GM12872 (cell line): Measurements from ENCODE around the gene B3GALNT1.

Experiments used
- TF ChIP-seq, protein P1 (sequence below): IDR thresholded peaks from 3 replicates; pipeline ENCODE4 v1.5.1; 2011; ENCODE audit warnings: low read depth, mild to moderate bottlenecking, low read length, moderate library complexity; ENCODE audit not compliant: insufficient read depth

The B3GALNT1 gene

DNA sequence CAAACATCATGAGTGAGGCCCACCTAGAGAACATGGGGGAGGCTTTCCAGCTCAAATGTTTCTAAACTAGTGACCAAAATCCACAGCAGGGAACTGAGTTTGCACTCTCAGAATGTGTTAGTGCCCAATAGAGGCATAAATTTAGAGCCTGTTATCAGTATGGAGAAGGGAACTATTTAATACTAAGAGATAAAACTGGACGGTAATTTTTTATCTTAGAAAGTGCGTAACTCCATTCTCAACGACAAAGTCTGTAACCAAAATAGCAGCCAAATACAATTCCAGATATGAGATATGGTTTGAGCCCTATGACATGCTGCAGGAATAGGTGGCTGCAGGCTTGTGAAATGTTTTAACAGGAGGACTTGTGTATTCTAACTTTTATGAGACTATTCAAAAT is 3.5 kb downstream of the B3GALNT1 start:
- TF ChIP-seq, protein P1, sequence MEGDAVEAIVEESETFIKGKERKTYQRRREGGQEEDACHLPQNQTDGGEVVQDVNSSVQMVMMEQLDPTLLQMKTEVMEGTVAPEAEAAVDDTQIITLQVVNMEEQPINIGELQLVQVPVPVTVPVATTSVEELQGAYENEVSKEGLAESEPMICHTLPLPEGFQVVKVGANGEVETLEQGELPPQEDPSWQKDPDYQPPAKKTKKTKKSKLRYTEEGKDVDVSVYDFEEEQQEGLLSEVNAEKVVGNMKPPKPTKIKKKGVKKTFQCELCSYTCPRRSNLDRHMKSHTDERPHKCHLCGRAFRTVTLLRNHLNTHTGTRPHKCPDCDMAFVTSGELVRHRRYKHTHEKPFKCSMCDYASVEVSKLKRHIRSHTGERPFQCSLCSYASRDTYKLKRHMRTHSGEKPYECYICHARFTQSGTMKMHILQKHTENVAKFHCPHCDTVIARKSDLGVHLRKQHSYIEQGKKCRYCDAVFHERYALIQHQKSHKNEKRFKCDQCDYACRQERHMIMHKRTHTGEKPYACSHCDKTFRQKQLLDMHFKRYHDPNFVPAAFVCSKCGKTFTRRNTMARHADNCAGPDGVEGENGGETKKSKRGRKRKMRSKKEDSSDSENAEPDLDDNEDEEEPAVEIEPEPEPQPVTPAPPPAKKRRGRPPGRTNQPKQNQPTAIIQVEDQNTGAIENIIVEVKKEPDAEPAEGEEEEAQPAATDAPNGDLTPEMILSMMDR = no peak

DNA sequence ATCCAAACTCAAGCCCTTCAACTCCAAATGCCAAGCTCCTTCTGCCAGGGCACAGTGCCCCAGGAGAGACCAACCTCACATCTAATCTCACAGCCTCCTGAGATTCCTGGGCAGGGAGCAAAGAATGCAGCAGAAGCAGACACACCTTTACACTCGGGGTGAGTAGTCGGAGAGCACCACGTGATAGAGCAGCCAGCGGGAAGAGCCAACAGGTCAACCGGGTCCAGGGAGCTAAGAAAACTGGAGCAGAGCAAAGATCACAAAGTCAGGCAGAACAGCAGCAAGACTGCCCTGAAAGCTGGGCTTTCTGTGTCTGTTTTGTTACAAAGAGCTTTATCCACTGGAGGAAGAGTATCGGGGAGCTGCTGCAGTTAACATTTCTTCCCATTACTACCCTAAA is 4.2 kb downstream of the B3GALNT1 start:
- TF ChIP-seq, protein P1 = no peak

DNA sequence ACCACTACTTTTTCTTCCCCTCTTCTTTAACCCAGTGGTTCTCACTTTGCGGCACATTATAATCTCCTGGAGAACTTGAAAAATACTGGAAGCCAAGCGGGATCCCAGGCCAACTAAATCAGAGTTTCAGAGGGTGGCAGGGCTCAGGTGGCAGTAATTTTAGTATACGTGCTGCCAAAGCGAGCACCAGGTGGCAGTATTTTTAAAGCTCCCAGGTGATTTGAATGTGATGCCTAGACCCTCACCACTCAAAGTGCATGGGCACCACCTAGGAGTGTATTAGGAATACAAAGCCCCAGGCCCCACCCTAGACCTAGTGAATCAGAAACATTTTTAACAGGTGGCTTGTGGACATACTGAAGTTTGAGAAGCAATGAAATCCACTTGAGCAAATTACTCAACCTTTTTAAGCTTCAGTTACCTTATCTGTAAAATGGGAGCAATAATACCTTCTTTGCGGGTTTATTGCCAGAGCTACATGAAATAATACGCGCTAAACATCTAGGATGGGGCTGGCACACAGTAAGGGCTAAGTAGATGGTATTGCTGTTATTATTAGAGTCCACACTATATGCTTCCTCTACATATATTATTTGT is 8.3 kb downstream of the B3GALNT1 start:
- TF ChIP-seq, protein P1 = peak; percentile 49; the same call in 2 of the 3 replicates

DNA sequence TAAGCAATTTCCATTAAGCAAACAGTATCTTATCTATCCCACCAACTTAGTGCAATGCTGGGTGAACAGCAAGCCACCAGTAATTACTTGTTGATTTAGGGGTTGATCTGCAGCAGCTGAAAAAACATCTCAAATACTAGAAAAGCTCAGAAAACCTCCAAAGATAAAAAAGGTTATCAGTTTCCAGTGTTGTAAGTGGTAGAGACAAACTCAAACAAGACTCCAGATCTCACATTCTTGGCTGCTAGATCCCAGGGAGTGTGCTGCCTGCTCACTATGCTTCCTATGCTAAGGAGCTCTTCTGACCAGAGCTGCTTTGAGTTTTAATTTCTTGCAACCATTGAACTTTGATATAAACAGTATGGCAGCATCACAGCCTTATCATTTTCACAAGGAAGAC is 11.3 kb downstream of the B3GALNT1 start:
- TF ChIP-seq, protein P1 = no peak

DNA sequence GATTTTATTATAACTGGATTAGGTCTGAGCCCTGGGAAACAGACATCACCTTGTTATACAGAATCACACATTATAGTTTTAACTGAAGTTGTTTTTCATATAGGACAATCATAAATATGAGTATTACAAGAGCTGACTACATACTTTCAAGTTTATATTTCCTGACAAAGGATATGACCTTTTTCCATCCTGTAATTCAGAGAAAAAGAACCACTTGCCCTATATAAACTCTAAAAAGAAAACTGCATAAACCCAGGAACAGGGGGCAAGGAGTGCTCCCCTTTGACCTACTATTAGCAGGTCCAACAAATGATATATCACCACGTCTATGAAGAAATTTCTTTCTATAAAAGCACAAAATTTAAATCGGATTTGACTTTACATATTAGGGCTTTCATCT is 20.9 kb downstream of the B3GALNT1 start:
- TF ChIP-seq, protein P1 = no peak

DNA sequence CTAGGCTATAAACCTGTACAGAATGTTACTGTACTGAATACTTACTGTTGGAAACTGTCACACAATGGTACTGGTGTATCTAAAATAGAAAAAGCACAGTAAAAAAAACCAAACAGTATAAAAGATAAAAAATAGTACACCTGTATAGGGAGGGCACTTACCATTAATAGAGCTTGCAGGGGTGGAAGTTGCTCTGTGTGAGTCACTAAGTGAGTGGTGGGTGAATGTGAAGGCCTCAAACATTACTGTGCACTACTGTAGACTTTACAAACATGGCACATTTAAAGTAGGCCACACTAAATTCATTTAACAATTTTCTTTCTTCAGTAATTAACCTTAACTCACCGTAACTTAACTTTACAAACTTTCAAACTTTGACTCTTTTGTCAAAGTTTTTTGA is 22.0 kb downstream of the B3GALNT1 start:
- TF ChIP-seq, protein P1 = no peak

DNA sequence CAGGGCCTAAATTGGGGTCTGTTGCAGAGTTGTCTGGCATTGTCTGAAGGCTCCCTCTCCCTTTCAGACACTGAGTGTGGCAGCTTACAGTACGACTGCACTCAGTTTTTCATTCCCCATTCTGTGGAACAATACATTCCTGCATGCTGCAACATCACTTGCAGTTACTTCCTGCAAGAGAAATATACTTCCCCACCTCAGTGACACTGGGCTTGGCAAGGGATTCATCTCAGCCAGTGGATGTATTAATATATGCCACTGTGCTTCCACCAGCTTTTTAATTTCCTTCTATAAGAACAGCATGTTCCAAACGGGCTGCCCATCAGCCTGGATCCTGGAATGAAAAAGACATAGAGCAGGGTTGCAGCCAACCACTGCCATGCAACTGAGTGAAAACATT is 23.1 kb downstream of the B3GALNT1 start:
- TF ChIP-seq, protein P1 = no peak

DNA sequence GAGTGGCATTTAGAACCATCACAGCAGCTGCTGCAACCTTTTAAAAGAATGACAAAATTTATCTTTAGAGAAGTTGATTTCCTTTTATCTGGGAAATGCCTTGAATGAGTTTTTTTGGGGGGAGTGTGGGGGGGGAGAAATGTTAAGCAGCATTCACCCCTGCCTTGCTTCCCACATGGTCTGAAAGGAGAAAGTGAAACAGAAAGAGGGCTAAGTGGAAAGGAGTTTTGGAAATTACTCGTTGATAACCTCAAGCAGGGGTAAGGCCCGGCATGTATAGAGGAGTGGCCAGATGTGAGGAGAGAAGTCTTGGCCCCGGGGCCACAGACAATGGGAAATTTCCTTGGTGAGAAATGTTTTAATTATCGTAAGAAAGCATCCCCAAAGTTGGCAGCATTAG is 23.5 kb downstream of the B3GALNT1 start:
- TF ChIP-seq, protein P1 = no peak
